Hematopoietic multipotent progenitor cell (in vitro differentiated cells): Measurements from ENCODE around the gene SFN. TPM values are rescaled to one million over a fixed set of nuclear protein-coding genes. Genes with fewer than 3 reads are reported as not detected.
"Not testable (repeated sequence)": the region's sequence is repeated elsewhere in the genome, so short reads cannot be mapped to it uniquely, and the experiment has no call there.

Source experiments
- DNase-seq, 3 donors: peaks; one replicate each; pipeline ENCODE4 v3.0.0-alpha.2; 2011 to 2015; ENCODE audit warnings: low read depth in 2 of 3, low spot score in 2 of 3
- total RNA-seq: library from RNA; depleted of rRNA; stranded (reverse); fragments of >200 nt; gene quantifications from one replicate; pipeline ENCODE4 v1.2.3, GENCODE V29; 2012

The SFN gene
- total RNA-seq, 1 donor: 0.54 TPM

GRCh38 chr1:26838474-26839338 is 24.2 kb upstream of the SFN start:
- DNase-seq: no peak

GRCh38 chr1:26839339-26839722 is 23.6 kb upstream of the SFN start:
- DNase-seq: no peak

DNA sequence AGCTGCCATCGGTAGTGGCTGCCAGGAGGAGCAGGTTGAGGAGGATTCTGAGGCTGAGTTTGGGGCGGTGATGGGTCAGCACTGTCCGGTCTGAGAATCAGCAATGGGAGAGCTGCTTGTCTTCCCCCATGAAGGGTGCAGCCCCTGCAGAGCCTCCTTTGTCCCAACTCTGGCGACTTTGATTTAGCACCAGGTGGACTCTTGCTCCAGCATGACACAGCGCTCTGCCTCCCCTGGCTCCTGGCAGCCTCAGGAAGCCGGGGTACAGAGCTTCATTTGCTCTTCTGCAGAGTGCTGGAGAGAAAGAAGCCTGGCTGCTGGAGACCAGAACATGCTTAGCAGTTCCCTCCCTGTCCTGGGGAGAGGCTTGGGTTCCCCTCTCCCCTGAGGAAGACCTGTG is 23.2 kb upstream of the SFN start:
- no peak for DNase-seq

DNA sequence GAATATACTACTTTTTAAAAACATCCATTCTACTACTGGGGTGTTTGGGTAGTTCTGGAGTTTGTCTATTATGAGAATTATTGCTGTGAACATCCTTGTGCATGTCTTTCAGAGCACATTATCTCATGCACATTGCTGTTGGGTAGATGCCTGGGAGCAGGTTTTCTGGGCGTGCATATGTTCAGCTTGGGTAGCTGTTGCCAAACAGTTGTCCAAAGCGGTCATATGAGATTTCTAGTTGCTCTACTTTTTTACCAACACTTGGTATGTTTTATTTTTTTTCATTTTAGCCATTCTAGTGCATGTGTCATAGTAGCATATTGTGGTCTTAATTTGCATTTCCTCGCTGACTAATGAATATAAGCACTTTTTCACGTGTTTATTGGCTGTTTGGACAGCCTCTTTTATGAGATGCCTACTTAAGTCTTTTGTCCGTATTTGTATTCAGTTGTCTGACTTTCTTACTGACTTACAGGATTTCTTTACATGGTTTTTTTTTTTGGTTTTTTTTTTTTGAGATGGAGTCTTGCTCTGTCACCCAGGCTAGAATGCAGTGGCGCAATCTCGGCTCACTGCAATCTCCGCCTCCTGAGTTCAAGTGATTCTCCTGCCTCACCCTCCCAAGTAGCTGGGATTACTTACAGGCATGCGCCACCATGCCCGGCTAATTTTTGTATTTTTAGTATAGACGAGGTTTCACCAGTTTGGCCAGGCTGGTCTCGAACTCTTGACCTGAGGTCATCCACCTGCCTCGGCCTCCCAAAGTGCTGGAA is 18.3 kb upstream of the SFN start:
- DNase-seq: no peak

DNA sequence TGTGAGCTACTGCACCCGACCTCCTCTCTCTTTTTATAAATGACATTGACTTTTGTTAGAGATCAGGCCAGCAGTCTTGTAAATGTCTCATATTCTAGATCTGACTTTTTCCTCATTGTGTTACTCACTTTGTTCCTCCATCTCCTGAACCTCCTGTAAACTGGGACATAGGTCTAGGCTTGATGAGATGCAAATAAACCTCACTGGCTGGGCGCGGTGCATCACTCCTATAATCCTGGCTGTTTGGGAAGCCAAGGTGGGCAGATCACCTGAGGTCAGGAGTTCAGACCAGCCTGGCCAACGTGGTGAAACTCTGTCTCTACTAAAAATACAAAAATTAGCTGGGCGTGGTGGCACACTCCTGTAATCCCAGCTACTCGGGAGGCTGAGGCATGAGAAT is 15.1 kb upstream of the SFN start:
- not testable (repeated sequence) for DNase-seq

DNA sequence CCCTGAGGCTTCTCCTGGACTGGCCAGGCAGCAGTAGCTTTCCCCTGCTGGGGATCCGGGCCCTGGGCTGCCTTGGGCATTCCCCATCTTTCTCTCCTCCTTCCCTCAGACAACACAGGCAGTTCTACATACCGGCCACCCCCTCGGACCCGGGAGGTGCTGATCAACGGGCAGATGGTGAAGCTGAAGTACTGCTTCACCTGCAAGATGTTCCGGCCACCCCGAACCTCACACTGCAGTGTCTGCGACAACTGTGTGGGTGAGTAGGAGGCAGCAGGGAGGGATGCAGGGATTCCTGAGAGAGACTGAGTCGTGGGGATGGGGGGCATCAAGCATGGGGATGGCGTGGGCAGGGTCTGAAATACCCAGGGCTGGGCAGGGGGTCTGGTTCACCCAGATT is 14.4 kb upstream of the SFN start:
- DNase-seq: no peak

- no peak for DNase-seq
Measured at GRCh38 chr1:26848941-26849774, 13.8 kb upstream of the SFN start.

GRCh38 chr1:26851106-26851684 is 11.8 kb upstream of the SFN start:
- no peak for DNase-seq

GRCh38 chr1:26852701-26853100 is 10.2 kb upstream of the SFN start:
- no peak for DNase-seq

DNA sequence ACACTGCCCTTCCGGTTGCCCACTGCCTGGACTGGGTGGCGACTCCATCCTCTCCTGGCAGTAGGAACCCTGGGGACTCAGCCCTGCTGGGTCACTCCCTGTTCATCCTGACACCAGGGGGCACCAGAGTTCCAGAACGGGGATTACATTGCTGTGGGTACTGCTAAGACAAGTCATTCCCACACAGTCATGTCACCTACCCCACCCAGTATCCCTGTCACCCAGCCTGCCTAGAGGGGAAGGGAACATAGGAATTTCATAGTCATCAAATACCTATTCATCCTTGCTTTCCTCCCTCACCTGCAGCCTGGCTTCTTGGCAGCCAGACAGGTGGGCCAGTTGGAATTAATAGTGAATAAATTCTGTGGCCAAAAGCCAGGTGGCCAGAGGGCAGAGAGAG is 9.8 kb upstream of the SFN start:
- peak; percentile 63 to 86 (median 67) for DNase-seq

DNA sequence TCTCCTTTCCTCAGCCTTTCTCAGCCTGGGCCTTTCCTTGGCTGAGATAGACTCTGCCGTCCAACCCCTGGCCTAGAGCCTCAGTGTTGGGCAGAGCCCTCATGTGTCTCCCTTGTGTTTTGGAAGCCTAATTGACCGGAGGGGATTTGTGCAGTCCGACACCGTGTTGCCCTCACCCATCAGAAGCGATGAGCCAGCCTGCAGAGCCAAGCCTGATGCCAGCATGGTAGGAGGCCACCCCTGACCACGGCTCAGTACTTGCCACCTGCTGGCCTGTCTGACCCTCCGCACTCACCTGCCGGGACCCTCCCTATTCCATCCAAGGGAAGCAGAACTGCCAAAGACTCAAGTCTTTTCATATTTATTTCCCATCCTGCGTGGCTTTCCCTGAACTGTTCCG is 9.3 kb upstream of the SFN start:
- DNase-seq: no peak

DNA sequence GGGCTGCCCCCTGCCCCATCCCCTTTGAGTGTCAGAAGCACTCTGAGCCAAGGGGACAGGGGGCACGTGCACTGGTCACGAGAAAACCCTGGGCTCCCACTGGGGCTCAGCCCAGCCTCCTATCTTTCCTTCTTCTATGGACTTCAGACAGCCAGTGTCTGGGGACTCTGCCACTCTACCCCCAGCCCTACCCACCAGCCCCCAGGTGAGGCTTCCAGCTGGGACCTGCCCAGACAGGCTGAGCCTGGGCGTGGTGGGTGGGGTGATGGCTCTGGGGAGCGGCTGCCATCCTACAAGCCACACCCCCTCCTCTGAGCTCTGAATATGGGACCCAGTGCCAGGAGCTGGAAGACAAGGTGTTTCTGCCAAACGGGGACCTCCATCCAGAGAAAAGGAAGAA is 8.0 kb upstream of the SFN start:
- DNase-seq: no peak

GRCh38 chr1:26855636-26856035 is 7.3 kb upstream of the SFN start:
- DNase-seq: no peak

DNA sequence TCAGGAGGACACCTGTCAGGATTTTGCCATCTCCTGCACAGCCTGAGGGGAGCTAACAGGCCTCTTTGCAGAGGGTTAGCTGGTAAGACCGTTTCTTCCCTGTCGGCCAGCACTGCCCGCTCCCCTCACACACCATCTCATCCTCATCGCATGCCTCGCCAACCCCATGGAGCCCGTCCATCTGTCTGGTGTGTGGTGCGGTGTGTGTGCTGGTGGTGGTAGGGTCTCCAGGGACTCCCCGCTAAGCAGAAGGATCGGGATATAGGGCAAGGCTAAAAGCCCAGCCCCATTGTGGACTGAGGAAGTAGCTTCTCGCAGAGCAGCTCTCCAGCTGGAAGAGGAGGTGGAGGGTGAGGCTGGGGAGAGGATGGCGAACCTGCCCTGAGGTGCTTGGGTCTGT is 6.8 kb upstream of the SFN start:
- DNase-seq: no peak

DNA sequence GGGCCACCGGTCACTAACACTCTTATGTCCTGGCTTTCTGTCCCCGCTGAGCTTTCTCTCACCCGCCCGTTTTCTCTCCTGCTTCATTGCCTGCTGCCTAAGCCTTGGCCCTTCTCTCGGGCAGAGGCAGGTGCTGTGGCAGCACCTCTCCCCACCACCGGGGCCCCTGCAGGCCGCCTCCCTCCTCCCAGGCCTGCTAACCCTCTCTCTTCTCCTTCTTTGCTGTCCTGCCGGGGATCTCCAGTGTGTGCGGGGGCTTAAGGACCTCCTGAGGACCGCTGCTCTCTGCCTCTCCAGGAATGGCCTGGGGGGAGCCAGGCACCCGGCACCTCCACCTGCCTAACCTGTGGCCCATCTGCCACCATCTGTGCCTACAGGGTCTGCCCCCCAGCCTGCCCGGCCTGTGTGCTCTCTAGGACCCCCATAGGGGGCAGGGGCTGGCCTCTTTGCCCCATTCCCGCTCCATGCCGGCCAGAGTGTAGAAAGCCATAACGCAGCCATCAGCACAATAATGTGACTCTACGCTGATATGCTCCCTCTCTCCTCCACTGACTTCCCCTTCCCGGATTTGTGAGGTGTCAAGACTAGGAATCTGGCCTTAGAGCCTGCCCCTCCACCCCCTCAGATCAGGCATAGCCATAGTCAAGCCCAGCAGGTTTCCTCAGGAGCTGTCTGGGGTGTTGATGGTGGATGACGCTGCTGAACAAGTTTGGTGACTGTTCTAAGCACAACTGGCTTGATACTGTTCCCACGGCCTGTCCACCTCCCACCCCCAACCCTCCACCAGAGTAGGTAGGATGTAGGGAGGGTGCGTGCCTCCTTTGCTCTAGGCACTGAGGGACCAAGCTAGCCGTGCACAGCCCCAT is 6.1 kb upstream of the SFN start:
- no peak for DNase-seq

- no peak for DNase-seq
Measured at GRCh38 chr1:26857473-26858060, 5.4 kb upstream of the SFN start.

GRCh38 chr1:26858160-26858559 is 4.8 kb upstream of the SFN start:
- DNase-seq: no peak

DNA sequence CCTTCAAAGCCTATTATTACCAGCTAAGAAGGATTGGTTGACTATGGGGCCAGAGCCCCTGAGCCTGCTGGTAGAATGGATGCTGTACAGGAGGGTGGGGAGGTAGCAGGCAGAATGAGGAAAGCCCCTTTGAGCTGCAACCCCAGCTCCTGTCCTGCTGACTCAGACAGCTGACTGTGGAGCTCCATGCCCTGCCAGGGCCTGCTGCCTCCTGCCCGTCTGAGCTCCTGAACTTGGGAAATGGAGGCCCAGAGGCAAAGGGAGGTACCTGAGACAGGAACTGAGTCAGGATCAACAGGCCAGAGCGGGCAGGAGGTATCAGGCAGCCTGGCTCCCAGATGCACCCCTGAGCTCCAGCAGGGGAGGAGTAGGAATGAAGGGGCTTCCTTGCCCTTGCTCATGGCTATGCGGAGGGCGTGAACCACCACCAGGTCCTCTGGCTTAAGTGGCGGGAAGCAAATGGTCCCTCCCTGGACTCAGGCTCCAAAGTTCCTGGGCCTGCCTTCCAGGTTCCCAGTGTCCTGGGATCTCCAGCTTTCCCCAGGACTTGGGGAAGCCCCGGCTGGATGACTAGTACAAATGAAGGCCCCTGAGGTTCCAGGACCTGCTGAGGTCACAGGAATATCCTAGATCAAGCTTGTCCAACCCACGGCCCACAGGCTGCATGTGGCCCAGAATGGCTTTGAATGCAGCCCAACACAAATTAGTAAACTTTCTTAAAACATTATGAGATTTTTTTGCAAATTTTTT is 3.9 kb upstream of the SFN start:
- DNase-seq: no peak

GRCh38 chr1:26861286-26861701 is 1.7 kb upstream of the SFN start:
- DNase-seq: no peak
